Hepatocyte (in vitro differentiated cells): ENCODE data around the gene MRPL21.

Experiments used
- EZH2 ChIP-seq: fragments of 200-600 bp; sonication (generic); IDR thresholded peaks from 2 replicates; pipeline ENCODE4 v1.6.1; 2016; ENCODE audit warnings: antibody characterized with exemption, mild to moderate bottlenecking, borderline replicate concordance
- EZH2phosphoT487 ChIP-seq: fragments of 200-600 bp; sonication (generic); IDR thresholded peaks from one replicate; pipeline ENCODE4 v1.6.1; 2018; ENCODE audit warnings: antibody characterized with exemption, mild to moderate bottlenecking, low read depth, moderate library complexity; ENCODE audit not compliant: unreplicated experiment, severe bottlenecking
- TF ChIP-seq, protein P1 (sequence below): fragments of 200-600 bp; sonication (generic); IDR thresholded peaks from 2 replicates; pipeline ENCODE4 v1.5.1; 2016; ENCODE audit warnings: antibody characterized with exemption, mild to moderate bottlenecking; ENCODE audit not compliant: poor library complexity

- TF ChIP-seq EZH2phosphoT487 = no peak
- TF ChIP-seq, protein P1, sequence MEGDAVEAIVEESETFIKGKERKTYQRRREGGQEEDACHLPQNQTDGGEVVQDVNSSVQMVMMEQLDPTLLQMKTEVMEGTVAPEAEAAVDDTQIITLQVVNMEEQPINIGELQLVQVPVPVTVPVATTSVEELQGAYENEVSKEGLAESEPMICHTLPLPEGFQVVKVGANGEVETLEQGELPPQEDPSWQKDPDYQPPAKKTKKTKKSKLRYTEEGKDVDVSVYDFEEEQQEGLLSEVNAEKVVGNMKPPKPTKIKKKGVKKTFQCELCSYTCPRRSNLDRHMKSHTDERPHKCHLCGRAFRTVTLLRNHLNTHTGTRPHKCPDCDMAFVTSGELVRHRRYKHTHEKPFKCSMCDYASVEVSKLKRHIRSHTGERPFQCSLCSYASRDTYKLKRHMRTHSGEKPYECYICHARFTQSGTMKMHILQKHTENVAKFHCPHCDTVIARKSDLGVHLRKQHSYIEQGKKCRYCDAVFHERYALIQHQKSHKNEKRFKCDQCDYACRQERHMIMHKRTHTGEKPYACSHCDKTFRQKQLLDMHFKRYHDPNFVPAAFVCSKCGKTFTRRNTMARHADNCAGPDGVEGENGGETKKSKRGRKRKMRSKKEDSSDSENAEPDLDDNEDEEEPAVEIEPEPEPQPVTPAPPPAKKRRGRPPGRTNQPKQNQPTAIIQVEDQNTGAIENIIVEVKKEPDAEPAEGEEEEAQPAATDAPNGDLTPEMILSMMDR = no peak
- TF ChIP-seq EZH2 = no peak
Observed at GRCh38 chr11:68880851-68881250, 22.8 kb downstream of the MRPL21 start.
